ENCODE data around the gene CADPS. TPM values are rescaled to one million over a fixed set of nuclear protein-coding genes. Genes with fewer than 3 reads are reported as not detected.

CADPS gene
- total RNA-seq, 1 experiment from 2014 or later: not detected

GRCh38 chr3:62803276-62803675 lies 71.9 kb downstream of the CADPS start:
- intact Hi-C loops (cut with micrococcal nuclease; ENCODE audit: unreplicated experiment): no loop called here
- no peak overlapping the region for H3K4me3 ChIP-seq (ENCODE audit: low read depth in 2 of 2, low read length in 2 of 2)
- H3K9me3 ChIP-seq (ENCODE audit: control insufficient read depth, insufficient read depth, low read depth, low read length): no peaks in the 10 kb centered on the region
- DNase-seq (ENCODE audit: low read depth, low spot score) (no peak), ATAC-seq (no peak)
- no peak overlapping the region for H3K27ac ChIP-seq (ENCODE audit: low read length)
- H3K4me1 ChIP-seq (ENCODE audit: control insufficient read depth, insufficient read depth, low read length): no peaks in the 10 kb centered on the region
- CTCF ChIA-PET: no interaction called here
- no peaks in the 10 kb centered on the region for H3K36me3 ChIP-seq (ENCODE audit: control insufficient read depth, insufficient read depth, low read length)
- POLR2A ChIA-PET: no interaction called here
- no peak for TF ChIP-seq SIN3A (IDR thresholded peaks at IDR 0.05; ENCODE audit: borderline replicate concordance, insufficient read depth, low read depth, low read length)
- no peak for TF ChIP-seq REST (IDR thresholded peaks at IDR 0.05; ENCODE audit: insufficient read depth in 1 of 2, low read depth in 2 of 2, low read length in 1 of 2)
- TF ChIP-seq POLR2AphosphoS5 (IDR thresholded peaks at IDR 0.05; ENCODE audit: low read depth, low read length): no peak
- TF ChIP-seq CTCF (IDR thresholded peaks at IDR 0.05): no peak
- TF ChIP-seq TCF7L2 (IDR thresholded peaks at IDR 0.05; ENCODE audit: low read depth, low read length): no peak
- no TSS peak for BruUV-seq (replicated peaks)
- no peaks in the 10 kb centered on the region for H3K27me3 ChIP-seq (ENCODE audit: control insufficient read depth, insufficient read depth, low read length)
- in situ Hi-C loops (cut with HindIII; ENCODE audit: low pct_unique_long_range_greater_than_20kb, low sequenced_read_pairs): no loop called here

GRCh38 chr3:62798000-62798399 lies 77.2 kb downstream of the CADPS start:
- no peaks in the 10 kb centered on the region for H3K9me3 ChIP-seq (ENCODE audit: control insufficient read depth, insufficient read depth, low read depth, low read length)
- no TSS peak for BruUV-seq (replicated peaks)
- H3K27me3 ChIP-seq (ENCODE audit: control insufficient read depth, insufficient read depth, low read length): no peaks in the 10 kb centered on the region
- no peak overlapping the region for H3K27ac ChIP-seq (ENCODE audit: low read length)
- in situ Hi-C loops (cut with HindIII; ENCODE audit: low pct_unique_long_range_greater_than_20kb, low sequenced_read_pairs) (no loop called here), intact Hi-C loops (cut with micrococcal nuclease; ENCODE audit: unreplicated experiment) (no loop called here)
- ATAC-seq (no peak), DNase-seq (ENCODE audit: low read depth, low spot score) (no peak)
- no peak for TF ChIP-seq POLR2AphosphoS5 (IDR thresholded peaks at IDR 0.05; ENCODE audit: low read depth, low read length)
- TF ChIP-seq REST (IDR thresholded peaks at IDR 0.05; ENCODE audit: insufficient read depth in 1 of 2, low read depth in 2 of 2, low read length in 1 of 2): no peak
- no peak for TF ChIP-seq CTCF (IDR thresholded peaks at IDR 0.05)
- TF ChIP-seq SIN3A (IDR thresholded peaks at IDR 0.05; ENCODE audit: borderline replicate concordance, insufficient read depth, low read depth, low read length): no peak
- no peaks in the 10 kb centered on the region for H3K36me3 ChIP-seq (ENCODE audit: control insufficient read depth, insufficient read depth, low read length)
- CTCF ChIA-PET: no interaction called here
- H3K4me1 ChIP-seq (ENCODE audit: control insufficient read depth, insufficient read depth, low read length): no peaks in the 10 kb centered on the region
- POLR2A ChIA-PET: interaction anchor here (0.8 kb wide), 1 partner anchor 9 kb away, joined by 3 read pairs; no protein-coding TSS in a partner anchor
- H3K4me3 ChIP-seq (ENCODE audit: low read depth in 2 of 2, low read length in 2 of 2): no peak overlapping the region
